HL-60 (cell line): ENCODE data around the gene ZNF695.

ENCODE experiments used
- DNase-seq, 2 experiments: peaks; one replicate each; pipeline ENCODE4 v3.0.0-alpha.2; 2010 to 2020; ENCODE audit warnings: low read depth in 1 of 2, low spot score in 1 of 2
- H3K27ac ChIP-seq: fragments of 250-450 bp; sonication (Bioruptor Pico); replicated peaks from 2 replicates; pipeline ENCODE4 v1.5.1; 2020; ENCODE audit warnings: mild to moderate bottlenecking, moderate library complexity
- H3K27me3 ChIP-seq: fragments of 250-450 bp; sonication (Bioruptor Pico); 2 replicates; pipeline ENCODE4 v1.5.1; 2021; ENCODE audit warnings: mild to moderate bottlenecking, moderate library complexity; ENCODE audit not compliant: insufficient read depth, poor library complexity, severe bottlenecking
- H3K4me3 ChIP-seq: replicated peaks from 2 replicates; pipeline ENCODE4 v1.5.1; 2011; ENCODE audit warnings: mild to moderate bottlenecking, control low read depth, low read length; ENCODE audit not compliant: insufficient read depth
- CTCF ChIP-seq: IDR thresholded peaks from one replicate; pipeline ENCODE4 v1.5.1; 2011; ENCODE audit warnings: low read length, control low read depth, inconsistent platforms; ENCODE audit not compliant: insufficient read depth
- GABPA ChIP-seq: IDR thresholded peaks from 2 replicates; pipeline ENCODE4 v1.6.1; 2012; ENCODE audit warnings: low read depth
- POLR2AphosphoS5 ChIP-seq: IDR thresholded peaks from 2 replicates; pipeline ENCODE4 v1.6.1; 2012; ENCODE audit warnings: low read depth
- SPI1 ChIP-seq: IDR thresholded peaks from 2 replicates; pipeline ENCODE4 v1.6.1; 2012; ENCODE audit warnings: low read depth, mild to moderate bottlenecking, borderline replicate concordance
- TF ChIP-seq, protein P1 (sequence below): IDR thresholded peaks from 2 replicates; pipeline ENCODE4 v1.6.1; 2012; ENCODE audit warnings: low read depth; ENCODE audit not compliant: insufficient replicate concordance

The ZNF695 gene

DNA sequence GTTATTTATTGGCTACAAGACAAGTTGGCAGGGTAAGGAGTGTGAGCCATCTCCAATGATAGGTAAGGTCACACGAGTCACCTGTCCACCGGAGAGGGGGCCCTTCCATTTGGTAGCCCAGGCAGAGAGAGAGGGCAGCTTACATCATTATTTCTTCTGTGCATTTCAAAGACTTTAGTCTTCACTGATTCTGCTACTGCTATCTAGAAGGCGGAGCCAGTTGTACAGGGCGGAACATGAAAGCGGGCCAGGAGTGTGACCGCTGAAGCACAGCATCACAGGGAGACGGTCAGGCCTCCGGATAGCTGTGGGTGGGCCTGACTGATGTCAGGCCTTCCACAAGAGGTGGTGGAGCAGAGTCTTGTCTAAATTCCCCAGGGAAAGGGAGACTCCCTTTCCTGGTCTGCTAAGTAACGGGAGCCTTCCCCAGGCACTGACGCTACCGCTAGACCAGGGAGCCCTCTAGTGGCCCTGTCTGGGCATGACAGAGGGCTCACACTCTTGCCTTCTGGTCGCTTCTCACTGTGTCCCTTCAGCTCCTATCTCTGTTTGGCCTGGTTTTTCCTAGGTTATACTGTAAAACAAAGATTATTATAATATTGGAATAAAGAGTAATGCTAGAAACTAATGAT lies 36.7 kb downstream of the ZNF695 start:
- TF ChIP-seq, protein P1, sequence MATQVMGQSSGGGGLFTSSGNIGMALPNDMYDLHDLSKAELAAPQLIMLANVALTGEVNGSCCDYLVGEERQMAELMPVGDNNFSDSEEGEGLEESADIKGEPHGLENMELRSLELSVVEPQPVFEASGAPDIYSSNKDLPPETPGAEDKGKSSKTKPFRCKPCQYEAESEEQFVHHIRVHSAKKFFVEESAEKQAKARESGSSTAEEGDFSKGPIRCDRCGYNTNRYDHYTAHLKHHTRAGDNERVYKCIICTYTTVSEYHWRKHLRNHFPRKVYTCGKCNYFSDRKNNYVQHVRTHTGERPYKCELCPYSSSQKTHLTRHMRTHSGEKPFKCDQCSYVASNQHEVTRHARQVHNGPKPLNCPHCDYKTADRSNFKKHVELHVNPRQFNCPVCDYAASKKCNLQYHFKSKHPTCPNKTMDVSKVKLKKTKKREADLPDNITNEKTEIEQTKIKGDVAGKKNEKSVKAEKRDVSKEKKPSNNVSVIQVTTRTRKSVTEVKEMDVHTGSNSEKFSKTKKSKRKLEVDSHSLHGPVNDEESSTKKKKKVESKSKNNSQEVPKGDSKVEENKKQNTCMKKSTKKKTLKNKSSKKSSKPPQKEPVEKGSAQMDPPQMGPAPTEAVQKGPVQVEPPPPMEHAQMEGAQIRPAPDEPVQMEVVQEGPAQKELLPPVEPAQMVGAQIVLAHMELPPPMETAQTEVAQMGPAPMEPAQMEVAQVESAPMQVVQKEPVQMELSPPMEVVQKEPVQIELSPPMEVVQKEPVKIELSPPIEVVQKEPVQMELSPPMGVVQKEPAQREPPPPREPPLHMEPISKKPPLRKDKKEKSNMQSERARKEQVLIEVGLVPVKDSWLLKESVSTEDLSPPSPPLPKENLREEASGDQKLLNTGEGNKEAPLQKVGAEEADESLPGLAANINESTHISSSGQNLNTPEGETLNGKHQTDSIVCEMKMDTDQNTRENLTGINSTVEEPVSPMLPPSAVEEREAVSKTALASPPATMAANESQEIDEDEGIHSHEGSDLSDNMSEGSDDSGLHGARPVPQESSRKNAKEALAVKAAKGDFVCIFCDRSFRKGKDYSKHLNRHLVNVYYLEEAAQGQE: no peak
- no peak for TF ChIP-seq GABPA
- peak; percentile 39 for TF ChIP-seq CTCF
- no peak overlapping the region for H3K27ac ChIP-seq
- H3K27me3 ChIP-seq: no peaks in the 10 kb centered on the region
- peak; percentile 17 to 22 for DNase-seq
- no peak overlapping the region for H3K4me3 ChIP-seq

DNA sequence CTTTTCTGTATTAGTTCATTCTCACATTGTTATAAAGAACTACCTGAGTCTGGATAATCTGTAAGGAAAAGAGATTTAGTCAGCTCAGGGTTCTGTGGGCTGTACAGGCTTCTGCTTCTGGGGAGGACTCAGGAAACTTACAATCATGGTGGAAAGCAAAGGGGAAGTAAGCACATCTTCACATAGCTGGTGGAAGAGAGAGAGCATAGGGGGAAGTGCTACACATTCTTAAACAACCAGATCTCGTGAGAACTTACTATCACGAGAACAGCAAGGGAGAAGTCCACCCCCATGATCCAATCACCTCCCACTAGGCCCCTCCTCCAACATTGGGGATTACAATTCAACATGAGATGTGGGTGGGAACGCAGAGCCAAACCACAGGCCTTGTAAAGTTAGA lies 38.2 kb downstream of the ZNF695 start:
- peak; percentile 30 to 42 for DNase-seq
- no peak overlapping the region for H3K4me3 ChIP-seq
- peak; percentile 51; the same call in 1 of the 2 replicates for TF ChIP-seq SPI1
- TF ChIP-seq, protein P1: no peak
- no peak overlapping the region; the same call in 1 of the 2 replicates for H3K27ac ChIP-seq
- H3K27me3 ChIP-seq: no peaks in the 10 kb centered on the region

GRCh38 chr1:246966502-246966901 lies 41.4 kb downstream of the ZNF695 start:
- no peak for TF ChIP-seq GABPA
- TF ChIP-seq, protein P1: no peak
- TF ChIP-seq POLR2AphosphoS5: no peak
- Histone ChIP-seq H3K4me3 (no peak overlapping the region), H3K27ac (no peak overlapping the region), H3K27me3 (no peaks in the 10 kb centered on the region)
- no peak for DNase-seq

DNA sequence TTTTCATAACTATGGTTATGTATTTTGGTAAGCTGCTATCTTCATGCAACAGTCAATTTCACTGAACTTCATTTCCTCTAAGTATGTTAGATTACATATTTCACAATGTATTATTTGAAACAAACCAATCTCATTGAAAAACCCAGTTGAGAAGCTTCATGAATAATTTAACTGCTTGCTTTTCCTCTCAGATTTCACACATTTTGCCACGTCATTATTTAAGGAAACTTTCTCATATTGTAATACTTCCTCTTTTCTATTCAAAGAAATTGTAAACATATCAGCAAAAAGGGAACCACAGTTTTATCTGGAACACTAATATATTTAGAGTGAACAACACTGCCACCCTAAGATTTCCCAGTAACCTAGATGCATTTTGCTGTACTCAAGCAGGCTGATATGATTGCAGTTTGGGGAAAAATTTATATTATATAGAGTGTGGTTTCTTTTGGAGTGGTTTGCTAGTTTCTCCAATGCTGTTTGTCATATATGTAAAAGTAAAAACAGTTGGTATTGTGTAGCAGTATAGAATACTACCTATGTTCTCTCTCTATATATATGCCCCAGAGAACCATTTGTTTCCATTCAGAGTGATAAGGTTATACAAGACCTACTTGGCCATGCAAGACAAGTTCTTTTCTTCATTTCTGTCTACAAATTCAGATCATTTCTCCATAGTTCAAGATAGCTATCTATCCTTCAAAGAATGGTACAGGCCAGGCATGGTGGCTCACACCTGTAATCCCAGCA lies 47.7 kb downstream of the ZNF695 start:
- TF ChIP-seq GABPA: no peak
- TF ChIP-seq CTCF: no peak
- peak; percentile 12; the same call in 1 of the 2 replicates for TF ChIP-seq SPI1
- peak overlapping the region; percentile 37 for H3K27ac ChIP-seq
- H3K27me3 ChIP-seq: no peaks in the 10 kb centered on the region
- no peak overlapping the region for H3K4me3 ChIP-seq
- peak; percentile 24 to 36 for DNase-seq
